DMS53 (cell line): ENCODE results near the gene KLHL11.
A peak's percentile ranks its signal among the peaks of the same experiment; 100 is the strongest.

ENCODE experiments used
- DNase-seq: peaks from one replicate; lab custom pipeline; 2025; lab: John Stamatoyannopoulos, UW

The KLHL11 gene

DNA sequence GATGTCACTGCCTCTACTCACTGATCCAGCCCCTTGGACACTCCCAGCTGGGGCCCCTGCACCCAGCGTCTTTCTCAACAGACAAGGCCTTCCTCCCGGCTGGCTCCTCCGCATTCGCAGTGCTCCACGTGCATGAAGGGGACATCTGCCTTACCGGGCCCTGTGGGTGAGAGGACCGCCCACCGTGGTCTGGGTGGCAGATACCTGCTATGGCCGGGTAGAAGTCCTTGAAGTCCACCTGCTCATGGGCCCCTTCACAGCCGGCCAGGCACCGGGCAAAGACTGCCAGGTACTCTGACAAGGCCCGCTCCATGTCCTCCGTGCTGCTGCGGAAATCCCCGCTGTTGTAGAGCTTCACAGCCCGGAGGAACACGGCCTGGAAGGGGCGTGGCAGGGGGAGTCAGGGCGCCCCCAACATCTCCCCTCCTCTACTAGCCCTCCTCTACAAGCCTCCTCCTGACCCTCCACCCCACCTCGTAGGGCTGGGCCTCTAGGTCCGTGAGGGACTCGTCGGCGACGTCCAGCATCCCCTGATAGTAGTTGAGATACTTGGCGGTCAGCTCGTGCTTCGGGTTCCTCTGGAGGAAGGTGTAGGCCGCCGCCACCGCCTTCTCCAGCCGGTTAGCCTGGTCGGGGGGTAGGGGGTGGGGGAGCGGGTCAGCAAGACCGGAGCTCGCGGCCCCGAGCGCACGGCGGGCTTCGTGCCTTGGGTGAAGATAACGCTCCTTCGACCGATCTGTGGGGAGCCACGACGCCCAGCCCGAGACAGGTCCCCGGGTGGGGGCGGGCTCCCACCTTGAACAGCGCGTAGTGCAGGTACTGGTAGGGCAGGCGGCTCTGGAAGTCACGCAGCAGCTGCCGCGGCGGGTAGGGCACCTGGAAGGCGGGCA lies 54.3 kb downstream of the KLHL11 start:
- peak; percentile 64 for DNase-seq

DNA sequence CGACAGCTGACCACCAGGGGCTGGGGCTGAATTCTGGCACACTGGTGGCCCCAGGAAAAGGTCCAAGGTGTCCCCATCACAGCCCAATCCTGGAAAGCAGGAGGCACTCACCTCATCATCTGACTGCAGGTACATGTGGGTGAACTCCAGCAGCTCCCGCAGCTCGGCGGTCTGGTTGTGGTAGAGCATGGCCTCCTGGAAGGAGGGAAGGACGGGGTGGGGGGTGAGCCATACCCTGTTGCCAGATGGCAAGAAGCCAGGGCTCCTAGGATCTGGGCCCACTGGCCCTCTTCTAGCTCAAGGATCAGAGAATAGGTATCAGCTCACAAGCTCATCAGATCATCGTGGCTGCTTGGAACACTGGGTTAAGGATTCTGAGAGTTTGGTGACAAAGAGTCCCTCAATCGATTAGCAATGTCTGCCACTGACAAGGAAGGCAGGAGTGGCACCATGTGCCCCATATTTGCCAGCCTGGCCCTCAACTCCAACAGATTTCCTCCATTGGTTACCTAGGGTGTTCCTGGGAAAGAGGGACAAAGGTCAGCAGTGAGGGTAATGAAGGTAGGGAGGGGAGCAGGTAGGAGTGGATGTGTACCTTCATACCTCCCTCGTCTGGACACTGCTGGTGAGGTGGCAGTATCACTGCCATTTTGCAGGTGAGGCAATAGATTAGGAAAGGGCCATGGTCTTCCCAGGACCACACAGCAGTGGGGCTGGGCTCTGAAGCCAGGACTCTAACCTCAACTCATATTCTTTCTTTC lies 58.4 kb downstream of the KLHL11 start:
- DNase-seq = no peak
